Stimulated activated CD8-positive, alpha-beta memory T cell treated with anti-CD3 and anti-CD28 coated beads, Interleukin-12 subunit alpha, Interleukin-12 subunit beta, amount 100 ng/mL, for 24 hours (primary cell): ENCODE measurements around the gene ATG14.
"Not testable (repeated sequence)": the region's sequence is repeated elsewhere in the genome, so short reads cannot be mapped to it uniquely, and the experiment has no call there.

Source experiments
- DNase-seq: peaks from one replicate; pipeline ENCODE4 v3.0.0-alpha.2; 2020; ENCODE audit errors: extremely low read depth

The ATG14 gene

GRCh38 chr14:55411426-55412389 is at the start of gene ATG14:
TSS of gene ATG14 (minus strand) at chr14:55411830. CDS start at chr14:55411822, 8 bp downstream.
- peak; percentile 47 for DNase-seq

GRCh38 chr14:55458800-55459515 is 47.3 kb upstream of the ATG14 start:
- DNase-seq = no peak

GRCh38 chr14:55457496-55457895 is 45.9 kb upstream of the ATG14 start:
- no peak for DNase-seq

- not testable (repeated sequence) for DNase-seq
Observed at GRCh38 chr14:55456411-55456810, 44.8 kb upstream of the ATG14 start.

- no peak for DNase-seq
Observed at GRCh38 chr14:55454264-55455002, 42.8 kb upstream of the ATG14 start.

- no peak for DNase-seq
Observed at GRCh38 chr14:55451950-55452349, 40.3 kb upstream of the ATG14 start.

- DNase-seq = no peak
Observed at GRCh38 chr14:55451398-55451797, 39.8 kb upstream of the ATG14 start.

- DNase-seq = no peak
Observed at GRCh38 chr14:55450987-55451386, 39.4 kb upstream of the ATG14 start.

- DNase-seq = no peak
Observed at GRCh38 chr14:55450539-55450938, 38.9 kb upstream of the ATG14 start.

GRCh38 chr14:55450124-55450523 is 38.5 kb upstream of the ATG14 start:
- no peak for DNase-seq

- no peak for DNase-seq
Observed at GRCh38 chr14:55449116-55449515, 37.5 kb upstream of the ATG14 start.

- DNase-seq = no peak
Observed at GRCh38 chr14:55448141-55448614, 36.5 kb upstream of the ATG14 start.

GRCh38 chr14:55446833-55447232 is 35.2 kb upstream of the ATG14 start:
- no peak for DNase-seq

- peak; percentile 15 for DNase-seq
Observed at GRCh38 chr14:55446127-55446736, 34.6 kb upstream of the ATG14 start.

GRCh38 chr14:55441286-55441685 is 29.7 kb upstream of the ATG14 start:
- no peak for DNase-seq

- DNase-seq = no peak
Observed at GRCh38 chr14:55440385-55440784, 28.8 kb upstream of the ATG14 start, which contains the start of gene TBPL2. TSS of gene TBPL2 (minus strand) at chr14:55440616. CDS start at chr14:55440449, 167 bp downstream.

- no peak for DNase-seq
Observed at GRCh38 chr14:55438066-55438683, 26.5 kb upstream of the ATG14 start.

- DNase-seq = no peak
Observed at GRCh38 chr14:55436931-55437330, 25.3 kb upstream of the ATG14 start.

GRCh38 chr14:55436519-55436918 is 24.9 kb upstream of the ATG14 start:
- DNase-seq = no peak

- DNase-seq = no peak
Observed at GRCh38 chr14:55434805-55435174, 23.2 kb upstream of the ATG14 start.
